Smooth muscle cell (in vitro differentiated cells): Measurements from ENCODE around the gene LRBA. TPM values are rescaled to one million over a fixed set of nuclear protein-coding genes. Genes with fewer than 3 reads are reported as not detected.
A peak's percentile ranks its signal among the peaks of the same experiment; 100 is the strongest.
"Not testable (repeated sequence)": the region's sequence is repeated elsewhere in the genome, so short reads cannot be mapped to it uniquely, and the experiment has no call there.

Experiments used
- DNase-seq: peaks from one replicate; lab custom pipeline; 2025; ENCODE audit not compliant: unreplicated experiment; lab: John Stamatoyannopoulos, UW
- H2AFZ ChIP-seq: fragments of 200-600 bp; sonication (generic); 2 replicates; pipeline ENCODE4 v1.6.0; 2016; ENCODE audit warnings: antibody characterized with exemption, low read depth, mild to moderate bottlenecking
- H3F3A ChIP-seq: fragments of 200-600 bp; sonication (generic); 2 replicates; pipeline ENCODE4 v1.6.0; 2017; ENCODE audit warnings: antibody characterized with exemption, low read depth
- H3K27ac ChIP-seq: fragments of 200-600 bp; sonication (generic); 2 replicates; pipeline ENCODE4 v1.5.1; 2016; ENCODE audit warnings: low read depth, mild to moderate bottlenecking
- H3K27me3 ChIP-seq: fragments of 200-600 bp; sonication (generic); 2 replicates; pipeline ENCODE4 v1.6.1; 2016; ENCODE audit warnings: low read depth, mild to moderate bottlenecking
- H3K36me3 ChIP-seq: fragments of 200-600 bp; sonication (generic); 2 replicates; pipeline ENCODE4 v1.5.1; 2016; ENCODE audit warnings: low read depth
- H3K4me1 ChIP-seq: fragments of 200-600 bp; sonication (generic); 2 replicates; pipeline ENCODE4 v1.5.1; 2016; ENCODE audit warnings: low read depth
- H3K4me2 ChIP-seq: fragments of 200-600 bp; sonication (generic); 2 replicates; pipeline ENCODE4 v1.6.0; 2016; ENCODE audit warnings: mild to moderate bottlenecking
- H3K4me3 ChIP-seq: fragments of 200-600 bp; sonication (generic); 2 replicates; pipeline ENCODE4 v1.5.1; 2016; ENCODE audit warnings: mild to moderate bottlenecking
- H3K79me2 ChIP-seq: fragments of 200-600 bp; sonication (generic); 2 replicates; pipeline ENCODE4 v1.6.0; 2016; ENCODE audit warnings: low read depth, mild to moderate bottlenecking
- H3K9ac ChIP-seq: fragments of 200-600 bp; sonication (generic); 2 replicates; pipeline ENCODE4 v1.6.0; 2016; ENCODE audit warnings: low read depth
- H3K9me3 ChIP-seq: fragments of 200-600 bp; sonication (generic); replicated peaks from 2 replicates; pipeline ENCODE4 v1.5.1; 2016; ENCODE audit warnings: low read depth
- H4K20me1 ChIP-seq: fragments of 200-600 bp; sonication (generic); 2 replicates; pipeline ENCODE4 v1.6.0; 2016; ENCODE audit warnings: low read depth
- CTCF ChIP-seq: fragments of 200-600 bp; sonication (generic); IDR thresholded peaks from 2 replicates; pipeline ENCODE4 v1.5.1; 2017; ENCODE audit warnings: borderline replicate concordance, mild to moderate bottlenecking, antibody characterized with exemption; ENCODE audit not compliant: insufficient read depth, poor library complexity, severe bottlenecking
- WGBS: methylation state at CpG from one replicate; pipeline ENCODE4 v1.1.7; 2016; ENCODE audit warnings: low lambda C conversion rate; 5-methylcytosine and 5-hydroxymethylcytosine counted together
- polyA plus RNA-seq: library from polyadenylated mRNA; unstranded; fragments of >200 nt; fragmentation: Nextera tagmentation; extraction: Ambion mirVana; gene quantifications from 2 replicates; pipeline ENCODE4 v1.2.1, GENCODE V29; 2016
- total RNA-seq: library from RNA; depleted of rRNA; stranded (reverse); fragments of >200 nt; gene quantifications from 2 replicates; pipeline ENCODE4 v1.2.3, GENCODE V29; 2014

The LRBA gene
- total and polyA plus RNA-seq, 2 experiments from 2014 or later = 1.6 to 26.2 TPM

- DNase-seq = no peak
- Histone ChIP-seq H2AFZ (no peak overlapping the region), H3F3A (no peaks in the 10 kb centered on the region), H3K36me3 (no peaks in the 10 kb centered on the region), H4K20me1 (no peaks in the 10 kb centered on the region), H3K79me2 (no peaks in the 10 kb centered on the region), H3K9ac (no peak overlapping the region), H3K4me2 (no peak overlapping the region), H3K9me3 (no peaks in the 10 kb centered on the region), H3K4me1 (peaks cover 5% of the 10 kb centered on the region), H3K27ac (peak overlapping the region; percentile 62), H3K27me3 (no peaks in the 10 kb centered on the region), H3K4me3 (no peak overlapping the region)
- no peak for TF ChIP-seq CTCF
- 68% methylated on average over 2 of the region's 2 CpGs for WGBS
Measured at GRCh38 chr4:150744570-150744969, 270.5 kb downstream of the LRBA start.

- WGBS = 61% methylated on average over 2 of the region's 2 CpGs
- Histone ChIP-seq H3K79me2 (no peaks in the 10 kb centered on the region), H3K36me3 (no peaks in the 10 kb centered on the region), H3K9me3 (no peaks in the 10 kb centered on the region), H3K4me3 (no peak overlapping the region), H3K4me2 (no peak overlapping the region), H3K27me3 (no peaks in the 10 kb centered on the region), H3K4me1 (peaks cover 5% of the 10 kb centered on the region), H3K9ac (no peak overlapping the region), H3F3A (no peaks in the 10 kb centered on the region), H3K27ac (peak overlapping the region; percentile 62), H4K20me1 (no peaks in the 10 kb centered on the region), H2AFZ (no peak overlapping the region)
- no peak for TF ChIP-seq CTCF
- DNase-seq = no peak
Measured at GRCh38 chr4:150743564-150744342, 271.3 kb downstream of the LRBA start.

GRCh38 chr4:150742930-150743329 lies 272.2 kb downstream of the LRBA start:
- not testable (repeated sequence) for H3K9ac ChIP-seq, H3K4me2 ChIP-seq, H3K27me3 ChIP-seq, H3K9me3 ChIP-seq, H4K20me1 ChIP-seq, H3K4me3 ChIP-seq, H3K79me2 ChIP-seq, H3F3A ChIP-seq, H3K27ac ChIP-seq, H3K4me1 ChIP-seq, DNase-seq, H2AFZ ChIP-seq, H3K36me3 ChIP-seq
- WGBS = 79% methylated on average over 6 of the region's 6 CpGs

GRCh38 chr4:150739591-150739990 lies 275.5 kb downstream of the LRBA start:
- Histone ChIP-seq H2AFZ (no peak overlapping the region), H3K79me2 (no peaks in the 10 kb centered on the region), H3K9me3 (no peaks in the 10 kb centered on the region), H3K4me3 (no peak overlapping the region), H4K20me1 (no peaks in the 10 kb centered on the region), H3K36me3 (no peaks in the 10 kb centered on the region), H3K27ac (no peak overlapping the region), H3K9ac (no peak overlapping the region), H3K4me1 (peaks cover 5% of the 10 kb centered on the region), H3F3A (no peaks in the 10 kb centered on the region), H3K4me2 (no peak overlapping the region), H3K27me3 (no peaks in the 10 kb centered on the region)
- no peak for TF ChIP-seq CTCF
- 59% methylated on average over 3 of the region's 3 CpGs for WGBS
- no peak for DNase-seq
